ENCODE measurements around the gene RGSL1.
A peak's percentile ranks its signal among the peaks of the same experiment; 100 is the strongest.
"Not testable (repeated sequence)": the region's sequence is repeated elsewhere in the genome, so short reads cannot be mapped to it uniquely, and the experiment has no call there.

Gene RGSL1

GRCh38 chr1:182430263-182431068 is 19.5 kb upstream of the RGSL1 start:
- H3K4me1 Mint-ChIP-seq, result peaks cover 9% of the 10 kb centered on the region
- no peaks in the 10 kb centered on the region for H3K27me3 Mint-ChIP-seq
- H3K27ac Mint-ChIP-seq, result peak overlapping the region; percentile 7
- H3K9me3 Mint-ChIP-seq, result no peaks in the 10 kb centered on the region
- peak; percentile 74 for ATAC-seq (ENCODE audit: low read depth)
- no peak overlapping the region for H3K4me3 Mint-ChIP-seq
- no peaks in the 10 kb centered on the region for H3K36me3 Mint-ChIP-seq
- DNase-seq (ENCODE audit: low spot score in 2 of 2), result no peak

- Mint-ChIP-seq H3K27me3 (no peaks in the 10 kb centered on the region), H3K4me1 (peaks cover 9% of the 10 kb centered on the region), H3K36me3 (no peaks in the 10 kb centered on the region), H3K4me3 (no peak overlapping the region), H3K27ac (no peak overlapping the region), H3K9me3 (no peaks in the 10 kb centered on the region)
- no peak for ATAC-seq (ENCODE audit: low read depth)
- no peak for DNase-seq (ENCODE audit: low spot score in 2 of 2)
These were observed 18.7 kb upstream of the RGSL1 start for GRCh38 chr1:182431278-182431677.

- DNase-seq (ENCODE audit: low spot score in 2 of 2) (no peak), ATAC-seq (ENCODE audit: low read depth) (no peak)
- peaks cover 5% of the 10 kb centered on the region for H3K9me3 Mint-ChIP-seq
- H3K27me3 Mint-ChIP-seq, result peaks cover 1% of the 10 kb centered on the region
- no peak overlapping the region for H3K4me3 Mint-ChIP-seq
- peaks cover 9% of the 10 kb centered on the region for H3K4me1 Mint-ChIP-seq
- H3K36me3 Mint-ChIP-seq, result peaks cover 2% of the 10 kb centered on the region
- H3K27ac Mint-ChIP-seq, result no peak overlapping the region
These were observed 16.4 kb upstream of the RGSL1 start for GRCh38 chr1:182433580-182433979.

GRCh38 chr1:182438326-182438725 is 11.6 kb upstream of the RGSL1 start:
- Mint-ChIP-seq H3K9me3 (peaks cover 5% of the 10 kb centered on the region), H3K4me1 (no peaks in the 10 kb centered on the region), H3K36me3 (peaks cover 2% of the 10 kb centered on the region), H3K4me3 (no peak overlapping the region), H3K27ac (no peak overlapping the region), H3K27me3 (peaks cover 3% of the 10 kb centered on the region)
- DNase-seq (ENCODE audit: low spot score in 2 of 2) (no peak), ATAC-seq (ENCODE audit: low read depth) (no peak)

- Mint-ChIP-seq H3K27me3 (peaks cover 3% of the 10 kb centered on the region), H3K9me3 (peaks cover 5% of the 10 kb centered on the region), H3K4me1 (peaks cover 4% of the 10 kb centered on the region), H3K27ac (no peak overlapping the region), H3K36me3 (peaks cover 2% of the 10 kb centered on the region), H3K4me3 (no peak overlapping the region)
- no peak for ATAC-seq (ENCODE audit: low read depth)
- DNase-seq (ENCODE audit: low spot score in 2 of 2), result no peak
These were observed 8.2 kb upstream of the RGSL1 start for GRCh38 chr1:182441719-182442118.

- no peak for ATAC-seq (ENCODE audit: low read depth)
- Mint-ChIP-seq H3K9me3 (peaks cover 5% of the 10 kb centered on the region), H3K36me3 (peaks cover 2% of the 10 kb centered on the region), H3K27ac (no peak overlapping the region), H3K4me1 (peaks cover 4% of the 10 kb centered on the region), H3K27me3 (peaks cover 3% of the 10 kb centered on the region), H3K4me3 (no peak overlapping the region)
- DNase-seq (ENCODE audit: low spot score in 2 of 2), result no peak
These were observed 7.6 kb upstream of the RGSL1 start for GRCh38 chr1:182442333-182442732.

- Mint-ChIP-seq H3K27ac (no peak overlapping the region), H3K27me3 (peaks cover 1% of the 10 kb centered on the region), H3K36me3 (no peaks in the 10 kb centered on the region), H3K4me1 (peaks cover 4% of the 10 kb centered on the region), H3K9me3 (no peaks in the 10 kb centered on the region), H3K4me3 (no peak overlapping the region)
- no peak for ATAC-seq (ENCODE audit: low read depth)
- no peak for DNase-seq (ENCODE audit: low spot score in 2 of 2)
These were observed 5.4 kb upstream of the RGSL1 start for GRCh38 chr1:182444497-182444896.

- H3K4me1 Mint-ChIP-seq, result peaks cover 4% of the 10 kb centered on the region
- no peak overlapping the region for H3K4me3 Mint-ChIP-seq
- ATAC-seq (ENCODE audit: low read depth) (peak; percentile 42), DNase-seq (ENCODE audit: low spot score in 2 of 2) (peak; percentile 25 to 31)
- H3K27ac Mint-ChIP-seq, result no peak overlapping the region
- no peaks in the 10 kb centered on the region for H3K36me3 Mint-ChIP-seq
- no peaks in the 10 kb centered on the region for H3K9me3 Mint-ChIP-seq
- peaks cover under 1% of the 10 kb centered on the region for H3K27me3 Mint-ChIP-seq
These were observed 3.8 kb upstream of the RGSL1 start for GRCh38 chr1:182446033-182446669.

- H3K36me3 Mint-ChIP-seq; ATAC-seq (ENCODE audit: low read depth); H3K27me3 Mint-ChIP-seq; H3K4me3 Mint-ChIP-seq; H3K4me1 Mint-ChIP-seq; H3K27ac Mint-ChIP-seq; DNase-seq (ENCODE audit: low spot score in 2 of 2); H3K9me3 Mint-ChIP-seq: not testable (repeated sequence)
These were observed 2.8 kb upstream of the RGSL1 start for GRCh38 chr1:182447124-182447523.

GRCh38 chr1:182447660-182448059 is 2.3 kb upstream of the RGSL1 start:
- H3K4me3 Mint-ChIP-seq, result no peak overlapping the region
- no peak overlapping the region for H3K27ac Mint-ChIP-seq
- H3K9me3 Mint-ChIP-seq, result no peaks in the 10 kb centered on the region
- peaks cover 6% of the 10 kb centered on the region for H3K4me1 Mint-ChIP-seq
- H3K27me3 Mint-ChIP-seq, result peaks cover 5% of the 10 kb centered on the region
- ATAC-seq (ENCODE audit: low read depth) (no peak), DNase-seq (ENCODE audit: low spot score in 2 of 2) (no peak)
- H3K36me3 Mint-ChIP-seq, result no peaks in the 10 kb centered on the region

- no peaks in the 10 kb centered on the region for H3K9me3 Mint-ChIP-seq
- peaks cover 13% of the 10 kb centered on the region for H3K27me3 Mint-ChIP-seq
- ATAC-seq (ENCODE audit: low read depth), result no peak
These were observed 3.7 kb downstream of the RGSL1 start for GRCh38 chr1:182453631-182454030.

GRCh38 chr1:182457844-182458243 is 7.9 kb downstream of the RGSL1 start:
- DNase-seq (ENCODE audit: low spot score in 2 of 2) (no peak), ATAC-seq (ENCODE audit: low read depth) (no peak)
- no peak overlapping the region for H3K27ac Mint-ChIP-seq
- no peaks in the 10 kb centered on the region for H3K4me1 Mint-ChIP-seq
- H3K27me3 Mint-ChIP-seq, result peaks cover 18% of the 10 kb centered on the region
- H3K9me3 Mint-ChIP-seq, result no peaks in the 10 kb centered on the region
- no peak overlapping the region for H3K4me3 Mint-ChIP-seq
- peaks cover 2% of the 10 kb centered on the region for H3K36me3 Mint-ChIP-seq

More at GRCh38 chr1:182453631-182454030, 3.7 kb downstream of the RGSL1 start:
- Mint-ChIP-seq H3K27ac (no peak overlapping the region), H3K4me3 (no peak overlapping the region), H3K4me1 (peaks cover 2% of the 10 kb centered on the region), H3K36me3 (peaks cover 2% of the 10 kb centered on the region)
- DNase-seq (ENCODE audit: low spot score in 2 of 2), result no peak

- DNase-seq (ENCODE audit: low spot score in 2 of 2) (no peak), ATAC-seq (ENCODE audit: low read depth) (no peak)
- H3K36me3 Mint-ChIP-seq, result peaks cover 2% of the 10 kb centered on the region
- H3K4me3 Mint-ChIP-seq, result no peak overlapping the region
- peaks cover 11% of the 10 kb centered on the region for H3K27me3 Mint-ChIP-seq
- H3K9me3 Mint-ChIP-seq, result no peaks in the 10 kb centered on the region
- no peaks in the 10 kb centered on the region for H3K4me1 Mint-ChIP-seq
- no peak overlapping the region for H3K27ac Mint-ChIP-seq
These were observed 10.0 kb downstream of the RGSL1 start for GRCh38 chr1:182459949-182460348.

- ATAC-seq (ENCODE audit: low read depth) (no peak), DNase-seq (ENCODE audit: low spot score in 2 of 2) (no peak)
- H3K36me3 Mint-ChIP-seq, result peaks cover 2% of the 10 kb centered on the region
- no peak overlapping the region for H3K4me3 Mint-ChIP-seq
- no peaks in the 10 kb centered on the region for H3K9me3 Mint-ChIP-seq
- H3K4me1 Mint-ChIP-seq, result no peaks in the 10 kb centered on the region
- no peak overlapping the region for H3K27ac Mint-ChIP-seq
- H3K27me3 Mint-ChIP-seq, result peaks cover 10% of the 10 kb centered on the region
These were observed 10.6 kb downstream of the RGSL1 start for GRCh38 chr1:182460550-182460951.

Data from memory B cell (primary cell).